ENCODE measurements around the gene TP53RK.

GRCh38 chr20:46670585-46671584 lies 18.4 kb downstream of the TP53RK start:
- TF ChIP-seq POLR2A (IDR thresholded peaks at IDR 0.05) (no peak), CTCF (IDR thresholded peaks at IDR 0.05) (no peak), EP300 (IDR thresholded peaks at IDR 0.05; ENCODE audit: low read depth) (no peak), POLR2AphosphoS5 (IDR thresholded peaks at IDR 0.05) (no peak)

Measured in transverse colon (tissue), 4 donors.